Measurements from ENCODE around the gene WDR1. TPM values are rescaled to one million over a fixed set of nuclear protein-coding genes. Genes with fewer than 3 reads are reported as not detected.

Gene WDR1
- polyA plus RNA-seq, 2 of the 4 experiments (the other 2 are of a cell fraction): 251 to 326 TPM

GRCh38 chr4:10093801-10094552, 22.6 kb downstream of the WDR1 start:
- DNase-seq (ENCODE audit: low read depth in 1 of 2, low spot score in 1 of 2) (no peak), FAIRE-seq (no peak), ATAC-seq (no peak)
- H3K27ac ChIP-seq: no peak overlapping the region
- no peak overlapping the region for H3K4me2 ChIP-seq
- H3K4me3 ChIP-seq: no peak overlapping the region
- 90% methylated on average over 10 of the region's 12 CpGs for WGBS (ENCODE audit: missing lambda C conversion rate)
- TF ChIP-seq RARB (CRISPR knock-in tag; IDR thresholded peaks at IDR 0.05) (no peak), EHMT2 (IDR thresholded peaks at IDR 0.05; ENCODE audit: low read depth) (no peak), RCOR1 (IDR thresholded peaks at IDR 0.05; ENCODE audit: low read depth, low read length) (no peak)
- ChIA-PET POLR2A (no interaction called here), CTCF (no interaction called here)
- no peaks in the 10 kb centered on the region for H3K9me3 ChIP-seq
- H3K4me1 ChIP-seq: peaks cover 23% of the 10 kb centered on the region

GRCh38 chr4:10093271-10093621, 23.4 kb downstream of the WDR1 start:
- Histone ChIP-seq H3K4me1 (peaks cover 21% of the 10 kb centered on the region), H3K9me3 (no peaks in the 10 kb centered on the region), H3K27ac (no peak overlapping the region), H3K4me3 (no peak overlapping the region), H3K4me2 (no peak overlapping the region)
- CTCF ChIA-PET: no interaction called here
- ATAC-seq (no peak), DNase-seq (ENCODE audit: low read depth in 1 of 2, low spot score in 1 of 2) (no peak), FAIRE-seq (no peak)
- TF ChIP-seq PBX3 (IDR thresholded peaks at IDR 0.05) (no peak), RCOR1 (IDR thresholded peaks at IDR 0.05; ENCODE audit: low read depth, low read length) (no peak), HOXA7 (CRISPR knock-in tag; IDR thresholded peaks at IDR 0.05) (no peak), RNF2 (IDR thresholded peaks at IDR 0.05; ENCODE audit: borderline replicate concordance, low read depth) (no peak), FOXS1 (CRISPR knock-in tag; IDR thresholded peaks at IDR 0.05) (no peak), ZSCAN20 (CRISPR knock-in tag; IDR thresholded peaks at IDR 0.05) (no peak), HEYL (CRISPR knock-in tag; IDR thresholded peaks at IDR 0.05) (no peak), RARB (CRISPR knock-in tag; IDR thresholded peaks at IDR 0.05) (no peak), GATA3 (IDR thresholded peaks at IDR 0.05; ENCODE audit: borderline replicate concordance) (no peak), HES2 (IDR thresholded peaks at IDR 0.05) (no peak), CHD2 (IDR thresholded peaks at IDR 0.05; ENCODE audit: low read length, partially characterized antibody) (no peak), RAD21 (conservative IDR thresholded peaks at IDR 0.05 in 1 of 2, IDR thresholded peaks at IDR 0.05 in 1 of 2) (no peak), POLR2AphosphoS2 (conservative IDR thresholded peaks at IDR 0.05; ENCODE audit: low read length) (no peak)
- TF ChIP-seq, protein P1, sequence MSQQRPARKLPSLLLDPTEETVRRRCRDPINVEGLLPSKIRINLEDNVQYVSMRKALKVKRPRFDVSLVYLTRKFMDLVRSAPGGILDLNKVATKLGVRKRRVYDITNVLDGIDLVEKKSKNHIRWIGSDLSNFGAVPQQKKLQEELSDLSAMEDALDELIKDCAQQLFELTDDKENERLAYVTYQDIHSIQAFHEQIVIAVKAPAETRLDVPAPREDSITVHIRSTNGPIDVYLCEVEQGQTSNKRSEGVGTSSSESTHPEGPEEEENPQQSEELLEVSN (IDR thresholded peaks at IDR 0.05; ENCODE audit: borderline replicate concordance, low read depth): no peak
- TF ChIP-seq, protein P2, sequence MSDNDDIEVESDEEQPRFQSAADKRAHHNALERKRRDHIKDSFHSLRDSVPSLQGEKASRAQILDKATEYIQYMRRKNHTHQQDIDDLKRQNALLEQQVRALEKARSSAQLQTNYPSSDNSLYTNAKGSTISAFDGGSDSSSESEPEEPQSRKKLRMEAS (IDR thresholded peaks at IDR 0.05): no peak
- POLR2A ChIA-PET: interaction anchor here (0.7 kb wide), 1 partner anchor 24 kb away, joined by 3 read pairs; no protein-coding TSS in a partner anchor
- WGBS (ENCODE audit: missing lambda C conversion rate): 100% methylated on average over 2 of the region's 11 CpGs

DNA sequence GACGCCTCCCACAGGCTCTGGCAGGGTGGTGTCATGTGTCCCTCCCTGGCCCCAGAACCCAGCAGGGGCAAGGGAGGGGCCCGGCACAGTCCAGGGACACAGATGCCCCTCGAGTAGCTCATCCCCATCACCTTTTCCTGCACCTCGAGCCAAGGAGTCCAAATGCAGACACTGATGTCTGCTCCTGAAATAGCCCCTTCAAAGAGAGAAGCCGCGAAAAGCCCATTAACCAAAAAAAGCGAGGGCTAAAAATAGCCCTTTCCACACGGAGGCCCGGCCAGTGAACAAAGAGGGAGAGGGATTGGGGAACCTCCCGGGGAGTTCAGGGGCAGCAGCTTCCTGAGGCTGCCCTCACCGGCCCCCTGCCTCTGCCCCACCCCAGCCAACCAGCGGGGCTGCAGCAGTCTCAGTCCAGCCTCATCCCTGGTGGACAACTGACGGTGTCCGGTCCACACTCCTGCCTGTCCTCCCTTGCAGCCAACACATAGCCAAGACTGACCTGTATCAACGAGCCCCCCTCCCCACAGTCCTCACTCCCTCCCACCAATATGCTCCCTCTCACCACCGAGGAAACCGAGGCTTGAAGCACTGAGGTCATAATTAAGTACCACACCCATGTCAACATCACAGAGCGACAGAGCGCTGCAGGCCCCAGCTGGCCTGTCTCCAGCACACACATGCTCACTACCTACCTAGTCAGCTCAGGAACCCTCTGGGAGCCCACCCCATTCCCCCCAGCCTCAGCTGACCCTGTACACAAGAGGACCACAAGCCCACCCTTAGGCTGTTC, 23.9 kb downstream of the WDR1 start:
- Histone ChIP-seq H3K27ac (no peak overlapping the region), H3K9me3 (no peaks in the 10 kb centered on the region), H3K4me2 (no peak overlapping the region), H3K4me3 (no peak overlapping the region), H3K4me1 (peaks cover 21% of the 10 kb centered on the region)
- FAIRE-seq (no peak), DNase-seq (ENCODE audit: low read depth in 1 of 2, low spot score in 1 of 2) (no peak), ATAC-seq (no peak)
- POLR2A ChIA-PET: interaction anchor here (0.7 kb wide), 1 partner anchor 23 kb away, joined by 3 read pairs; no protein-coding TSS in a partner anchor
- 89% methylated on average over 17 of the region's 19 CpGs for WGBS (ENCODE audit: missing lambda C conversion rate)
- TF ChIP-seq, protein P3, sequence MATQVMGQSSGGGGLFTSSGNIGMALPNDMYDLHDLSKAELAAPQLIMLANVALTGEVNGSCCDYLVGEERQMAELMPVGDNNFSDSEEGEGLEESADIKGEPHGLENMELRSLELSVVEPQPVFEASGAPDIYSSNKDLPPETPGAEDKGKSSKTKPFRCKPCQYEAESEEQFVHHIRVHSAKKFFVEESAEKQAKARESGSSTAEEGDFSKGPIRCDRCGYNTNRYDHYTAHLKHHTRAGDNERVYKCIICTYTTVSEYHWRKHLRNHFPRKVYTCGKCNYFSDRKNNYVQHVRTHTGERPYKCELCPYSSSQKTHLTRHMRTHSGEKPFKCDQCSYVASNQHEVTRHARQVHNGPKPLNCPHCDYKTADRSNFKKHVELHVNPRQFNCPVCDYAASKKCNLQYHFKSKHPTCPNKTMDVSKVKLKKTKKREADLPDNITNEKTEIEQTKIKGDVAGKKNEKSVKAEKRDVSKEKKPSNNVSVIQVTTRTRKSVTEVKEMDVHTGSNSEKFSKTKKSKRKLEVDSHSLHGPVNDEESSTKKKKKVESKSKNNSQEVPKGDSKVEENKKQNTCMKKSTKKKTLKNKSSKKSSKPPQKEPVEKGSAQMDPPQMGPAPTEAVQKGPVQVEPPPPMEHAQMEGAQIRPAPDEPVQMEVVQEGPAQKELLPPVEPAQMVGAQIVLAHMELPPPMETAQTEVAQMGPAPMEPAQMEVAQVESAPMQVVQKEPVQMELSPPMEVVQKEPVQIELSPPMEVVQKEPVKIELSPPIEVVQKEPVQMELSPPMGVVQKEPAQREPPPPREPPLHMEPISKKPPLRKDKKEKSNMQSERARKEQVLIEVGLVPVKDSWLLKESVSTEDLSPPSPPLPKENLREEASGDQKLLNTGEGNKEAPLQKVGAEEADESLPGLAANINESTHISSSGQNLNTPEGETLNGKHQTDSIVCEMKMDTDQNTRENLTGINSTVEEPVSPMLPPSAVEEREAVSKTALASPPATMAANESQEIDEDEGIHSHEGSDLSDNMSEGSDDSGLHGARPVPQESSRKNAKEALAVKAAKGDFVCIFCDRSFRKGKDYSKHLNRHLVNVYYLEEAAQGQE (IDR thresholded peaks at IDR 0.05): no peak
- TF ChIP-seq RARB (CRISPR knock-in tag; IDR thresholded peaks at IDR 0.05) (no peak), EP300 (IDR thresholded peaks at IDR 0.05) (no peak), HES2 (IDR thresholded peaks at IDR 0.05) (no peak), NR3C1 (IDR thresholded peaks at IDR 0.05) (no peak), FOSL2 (IDR thresholded peaks at IDR 0.05) (no peak), FOSL2 (CRISPR knock-in tag; IDR thresholded peaks at IDR 0.05) (no peak), HOXB5 (CRISPR knock-in tag; IDR thresholded peaks at IDR 0.05) (no peak), HOXA7 (CRISPR knock-in tag; IDR thresholded peaks at IDR 0.05) (no peak), ZSCAN20 (CRISPR knock-in tag; IDR thresholded peaks at IDR 0.05) (no peak), HMGXB4 (CRISPR knock-in tag; IDR thresholded peaks at IDR 0.05; ENCODE audit: borderline replicate concordance) (no peak)
- CTCF ChIA-PET: interaction anchor here (1.1 kb wide), 1 partner anchor 12 kb away, joined by 3 read pairs; no protein-coding TSS in a partner anchor
